Panc1 (cell line): ENCODE results near the gene MEGF11. TPM values are rescaled to one million over a fixed set of nuclear protein-coding genes. Genes with fewer than 3 reads are reported as not detected.

Experiments used
- ATAC-seq: fragments of 200-7000 bp; cut with Tn5 transposase; 2 replicates; pipeline ENCODE4 v1.9.1; 2020; ENCODE audit warnings: mild to moderate bottlenecking, moderate library complexity
- BruUV-seq: library from RNA; stranded (reverse); fragments of 400-500 nt; replicated peaks from 2 replicates; lab custom pipeline; 2021; lab: Mats Ljungman, UMichigan
- CTCF ChIA-PET: fragments of 300-600 bp; sonication (Branson Sonifier 250); formaldehyde crosslinking; loops from one replicate; lab custom pipeline; 2022; ENCODE audit warnings: antibody characterized with exemption; lab: Charles Lee
- POLR2A ChIA-PET: fragments of 300-600 bp; sonication (Branson Sonifier 250); formaldehyde crosslinking; loops from one replicate; lab custom pipeline; 2022; ENCODE audit warnings: antibody characterized with exemption; lab: Charles Lee
- DNase-seq: peaks from one replicate; pipeline ENCODE4 v3.0.0-alpha.2; 2010; ENCODE audit warnings: low read depth, low spot score
- H3K27ac ChIP-seq: 2 replicates; pipeline ENCODE4 v1.5.1; 2011; ENCODE audit warnings: mild to moderate bottlenecking, low read length, inconsistent platforms
- H3K27me3 ChIP-seq: fragments of 200-500 bp; sonication (Bioruptor generic); 2 replicates; pipeline ENCODE4 v1.6.0; 2014; ENCODE audit warnings: low read length, inconsistent platforms; ENCODE audit not compliant: control insufficient read depth, insufficient read depth
- H3K36me3 ChIP-seq: fragments of 200-500 bp; sonication (Bioruptor generic); 2 replicates; pipeline ENCODE4 v1.5.1; 2014; ENCODE audit warnings: inconsistent platforms, mild to moderate bottlenecking, low read length, moderate library complexity; ENCODE audit not compliant: control insufficient read depth, insufficient read depth
- H3K4me1 ChIP-seq: 2 replicates; pipeline ENCODE4 v1.5.1; 2011; ENCODE audit warnings: inconsistent platforms, mild to moderate bottlenecking, low read length, moderate library complexity; ENCODE audit not compliant: control insufficient read depth, insufficient read depth
- H3K4me3 ChIP-seq, 2 experiments: 2 replicates each; pipeline ENCODE4 v1.5.1; 2011 to 2012; ENCODE audit warnings: low read depth in 2 of 2, low read length in 2 of 2, mild to moderate bottlenecking in 2 of 2, inconsistent platforms in 1 of 2, moderate library complexity in 1 of 2
- H3K9me3 ChIP-seq: fragments of 200-500 bp; sonication (Bioruptor generic); 2 replicates; pipeline ENCODE4 v1.5.1; 2014; ENCODE audit warnings: low read depth, mild to moderate bottlenecking, inconsistent platforms, low read length, moderate library complexity; ENCODE audit not compliant: control insufficient read depth, insufficient read depth
- CTCF ChIP-seq: fragments of 450-650 bp; IDR thresholded peaks from 2 replicates; pipeline ENCODE4 v1.5.1; 2017; ENCODE audit warnings: mild to moderate bottlenecking
- POLR2AphosphoS5 ChIP-seq: IDR thresholded peaks from 2 replicates; pipeline ENCODE4 v1.6.1; 2012; ENCODE audit warnings: mild to moderate bottlenecking, low read depth, low read length, moderate library complexity
- REST ChIP-seq, 2 experiments: IDR thresholded peaks; 2 replicates each; pipeline ENCODE4 v1.6.1; 2011 to 2012; ENCODE audit warnings: low read depth in 2 of 2, control low read depth in 1 of 2, low read length in 1 of 2, mild to moderate bottlenecking in 1 of 2, moderate library complexity in 1 of 2; ENCODE audit not compliant: insufficient read depth in 1 of 2
- SIN3A ChIP-seq: IDR thresholded peaks from 2 replicates; pipeline ENCODE4 v1.6.1; 2012; ENCODE audit warnings: low read depth, mild to moderate bottlenecking, low read length, moderate library complexity, borderline replicate concordance; ENCODE audit not compliant: insufficient read depth
- TCF7L2 ChIP-seq: IDR thresholded peaks from 2 replicates; pipeline ENCODE4 v1.6.1; 2011; ENCODE audit warnings: mild to moderate bottlenecking, low read depth, low read length, inconsistent platforms
- in situ Hi-C: cut with HindIII; loops from 2 replicates; pipeline ENCODE4 v1.10.0; 2016; ENCODE audit warnings: low sequenced_read_pairs, low pct_unique_long_range_greater_than_20kb
- intact Hi-C: fragments of 100-400 bp; cut with micrococcal nuclease; formaldehyde crosslinking; loops from one replicate; pipeline ENCODE4 v1.10.0; 2022; ENCODE audit not compliant: unreplicated experiment
- total RNA-seq: library from RNA; stranded (reverse); gene quantifications from one replicate; pipeline ENCODE4 v1.2.1, GENCODE V29; 2021; ENCODE audit not compliant: unreplicated experiment

Gene MEGF11
- total RNA-seq, 1 experiment from 2014 or later, result 0.95 TPM

GRCh38 chr15:66145726-66146182, 107.8 kb downstream of the MEGF11 start:
- TF ChIP-seq CTCF, result no peak
- TF ChIP-seq SIN3A, result no peak
- Histone ChIP-seq H3K4me3 (no peak overlapping the region), H3K36me3 (no peaks in the 10 kb centered on the region), H3K27ac (no peak overlapping the region), H3K9me3 (no peaks in the 10 kb centered on the region), H3K27me3 (peaks cover 6% of the 10 kb centered on the region; the same call in 1 of the 2 replicates), H3K4me1 (no peaks in the 10 kb centered on the region)
- no peak for DNase-seq
- BruUV-seq, result no TSS peak
- in situ Hi-C loops, result no loop called here
- ChIA-PET POLR2A (no interaction called here), CTCF (no interaction called here)
- intact Hi-C loops, result no loop called here
- ATAC-seq, result no peak

GRCh38 chr15:66144978-66145725, 108.4 kb downstream of the MEGF11 start:
- H3K4me3 ChIP-seq, result no peak overlapping the region
- BruUV-seq, result no TSS peak
- no peaks in the 10 kb centered on the region for H3K36me3 ChIP-seq
- DNase-seq, result no peak
- ChIA-PET CTCF (no interaction called here), POLR2A (no interaction called here)
- TF ChIP-seq POLR2AphosphoS5 (no peak), SIN3A (no peak), REST (IDR thresholded peaks at IDR 0.05; ENCODE audit: insufficient read depth in 1 of 2, low read depth in 2 of 2, low read length in 1 of 2) (no peak), TCF7L2 (no peak), CTCF (no peak)
- H3K27me3 ChIP-seq, result peaks cover 3% of the 10 kb centered on the region; the same call in 1 of the 2 replicates
- in situ Hi-C loops (no loop called here), intact Hi-C loops (no loop called here)
- H3K4me1 ChIP-seq, result no peaks in the 10 kb centered on the region
- ATAC-seq, result no peak
- no peaks in the 10 kb centered on the region for H3K9me3 ChIP-seq
- no peak overlapping the region for H3K27ac ChIP-seq
